ENCODE results near the gene DRG2. TPM values are rescaled to one million over a fixed set of nuclear protein-coding genes. Genes with fewer than 3 reads are reported as not detected.
A peak's percentile ranks its signal among the peaks of the same experiment; 100 is the strongest.

Gene DRG2
- total and polyA plus RNA-seq, 2 of the 13 experiments (the other 11 are each of a cell fraction or from before 2014, with no cell fraction given), result 20.1 to 26.6 TPM

DNA sequence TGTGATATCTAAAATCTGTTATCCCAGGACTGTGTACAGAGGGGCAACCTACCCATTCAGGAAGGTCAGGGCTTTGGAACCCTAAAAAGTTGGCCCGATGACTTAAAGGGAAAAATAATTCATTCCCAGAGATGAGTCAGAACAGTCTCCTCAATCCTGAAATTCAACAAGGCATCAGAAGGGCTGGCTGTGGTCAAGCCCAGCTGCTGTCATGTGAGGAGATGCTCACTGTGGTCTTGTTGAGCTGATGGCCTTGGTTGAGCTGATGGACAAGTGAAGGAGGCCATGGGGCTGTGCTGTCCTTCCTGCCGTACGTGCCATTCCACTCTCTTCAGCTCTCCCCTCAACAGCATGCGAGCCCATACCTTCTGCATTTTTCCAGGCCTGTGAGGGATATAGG lies 20.9 kb upstream of the DRG2 start:
- H3K9me3 ChIP-seq (ENCODE audit: low read length), result no peaks in the 10 kb centered on the region

More for the DNA sequence above, 20.9 kb upstream of the DRG2 start:
- CTCF ChIA-PET (ENCODE audit: low intra/inter-chr PET ratio, low total read pairs), result no interaction called here
- in situ Hi-C loops (cut with HindIII; ENCODE audit: extremely low pct_ligation_motif_present, low pct_unique_long_range_greater_than_20kb), result no loop called here
- BruUV-seq (replicated peaks), result TSS peak; percentile 43
- POLR2A ChIA-PET, result no interaction called here
- Histone ChIP-seq H3K36me3 (replicated peaks in 1 of 2; ENCODE audit: control insufficient read depth in 1 of 2, insufficient read depth in 2 of 2, low read length in 2 of 2) (peaks cover 9 to 27% of the 10 kb centered on the region in 2 experiments), H3K27me3 (ENCODE audit: control insufficient read depth in 1 of 2, insufficient read depth in 2 of 2, low read length in 2 of 2) (no peaks in the 10 kb centered on the region), H3K27ac (ENCODE audit: extremely low read length, insufficient read depth, low read length) (no peak overlapping the region), H3K4me2 (ENCODE audit: low read depth, low read length) (no peak overlapping the region), H2AFZ (ENCODE audit: low read length) (no peak overlapping the region), H3K4me3 (replicated peaks in 1 of 3; ENCODE audit: insufficient read depth in 1 of 3, low read depth in 2 of 3, low read length in 3 of 3) (no peak overlapping the region), H3K9ac (ENCODE audit: insufficient read depth, low read depth, low read length) (no peak overlapping the region), H3K79me2 (ENCODE audit: insufficient read depth, low read length) (no peaks in the 10 kb centered on the region), H4K20me1 (ENCODE audit: insufficient read depth, low read length) (no peaks in the 10 kb centered on the region), H3K4me1 (ENCODE audit: insufficient read depth, low read length) (peaks cover 21% of the 10 kb centered on the region)
- intact Hi-C loops (cut with micrococcal nuclease; ENCODE audit: unreplicated experiment), result no loop called here
- TF ChIP-seq HNF4A (CRISPR knock-in tag; IDR thresholded peaks at IDR 0.05) (no peak), EEA1 (CRISPR knock-in tag; IDR thresholded peaks at IDR 0.05; ENCODE audit: borderline replicate concordance) (no peak), ZNF205 (CRISPR knock-in tag; IDR thresholded peaks at IDR 0.05) (no peak), PAF1 (CRISPR knock-in tag; IDR thresholded peaks at IDR 0.05) (no peak), PITX1 (CRISPR knock-in tag; IDR thresholded peaks at IDR 0.05) (no peak), JUN (CRISPR knock-in tag; IDR thresholded peaks at IDR 0.05) (no peak)
- TF ChIP-seq, protein P1, sequence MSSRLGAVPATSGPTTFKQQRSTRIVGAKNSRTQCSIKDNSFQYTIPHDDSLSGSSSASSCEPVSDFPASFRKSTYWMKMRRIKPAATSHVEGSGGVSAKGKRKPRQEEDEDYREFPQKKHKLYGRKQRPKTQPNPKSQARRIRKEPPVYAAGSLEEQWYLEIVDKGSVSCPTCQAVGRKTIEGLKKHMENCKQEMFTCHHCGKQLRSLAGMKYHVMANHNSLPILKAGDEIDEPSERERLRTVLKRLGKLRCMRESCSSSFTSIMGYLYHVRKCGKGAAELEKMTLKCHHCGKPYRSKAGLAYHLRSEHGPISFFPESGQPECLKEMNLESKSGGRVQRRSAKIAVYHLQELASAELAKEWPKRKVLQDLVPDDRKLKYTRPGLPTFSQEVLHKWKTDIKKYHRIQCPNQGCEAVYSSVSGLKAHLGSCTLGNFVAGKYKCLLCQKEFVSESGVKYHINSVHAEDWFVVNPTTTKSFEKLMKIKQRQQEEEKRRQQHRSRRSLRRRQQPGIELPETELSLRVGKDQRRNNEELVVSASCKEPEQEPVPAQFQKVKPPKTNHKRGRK (CRISPR knock-in tag; IDR thresholded peaks at IDR 0.05), result no peak
- TF ChIP-seq, protein P2, sequence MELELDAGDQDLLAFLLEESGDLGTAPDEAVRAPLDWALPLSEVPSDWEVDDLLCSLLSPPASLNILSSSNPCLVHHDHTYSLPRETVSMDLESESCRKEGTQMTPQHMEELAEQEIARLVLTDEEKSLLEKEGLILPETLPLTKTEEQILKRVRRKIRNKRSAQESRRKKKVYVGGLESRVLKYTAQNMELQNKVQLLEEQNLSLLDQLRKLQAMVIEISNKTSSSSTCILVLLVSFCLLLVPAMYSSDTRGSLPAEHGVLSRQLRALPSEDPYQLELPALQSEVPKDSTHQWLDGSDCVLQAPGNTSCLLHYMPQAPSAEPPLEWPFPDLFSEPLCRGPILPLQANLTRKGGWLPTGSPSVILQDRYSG (CRISPR knock-in tag; IDR thresholded peaks at IDR 0.05), result no peak
- TF ChIP-seq, protein P3, sequence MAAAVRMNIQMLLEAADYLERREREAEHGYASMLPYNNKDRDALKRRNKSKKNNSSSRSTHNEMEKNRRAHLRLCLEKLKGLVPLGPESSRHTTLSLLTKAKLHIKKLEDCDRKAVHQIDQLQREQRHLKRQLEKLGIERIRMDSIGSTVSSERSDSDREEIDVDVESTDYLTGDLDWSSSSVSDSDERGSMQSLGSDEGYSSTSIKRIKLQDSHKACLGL (CRISPR knock-in tag; IDR thresholded peaks at IDR 0.05), result no peak
- TF ChIP-seq, protein P4, sequence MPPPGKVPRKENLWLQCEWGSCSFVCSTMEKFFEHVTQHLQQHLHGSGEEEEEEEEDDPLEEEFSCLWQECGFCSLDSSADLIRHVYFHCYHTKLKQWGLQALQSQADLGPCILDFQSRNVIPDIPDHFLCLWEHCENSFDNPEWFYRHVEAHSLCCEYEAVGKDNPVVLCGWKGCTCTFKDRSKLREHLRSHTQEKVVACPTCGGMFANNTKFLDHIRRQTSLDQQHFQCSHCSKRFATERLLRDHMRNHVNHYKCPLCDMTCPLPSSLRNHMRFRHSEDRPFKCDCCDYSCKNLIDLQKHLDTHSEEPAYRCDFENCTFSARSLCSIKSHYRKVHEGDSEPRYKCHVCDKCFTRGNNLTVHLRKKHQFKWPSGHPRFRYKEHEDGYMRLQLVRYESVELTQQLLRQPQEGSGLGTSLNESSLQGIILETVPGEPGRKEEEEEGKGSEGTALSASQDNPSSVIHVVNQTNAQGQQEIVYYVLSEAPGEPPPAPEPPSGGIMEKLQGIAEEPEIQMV (CRISPR knock-in tag; IDR thresholded peaks at IDR 0.05; ENCODE audit: low read depth), result no peak
- WGBS (ENCODE audit: low lambda C conversion rate), result 93% methylated on average over 4 of the region's 4 CpGs
- DNase-seq (ENCODE audit: low spot score), result no peak
- no peak for ATAC-seq
- no peak for FAIRE-seq

Data from HepG2 (cell line).